Neural cell (in vitro differentiated cells): ENCODE results near the gene DGLUCY. TPM values are rescaled to one million over a fixed set of nuclear protein-coding genes. Genes with fewer than 3 reads are reported as not detected.

ENCODE experiments used
- H2AFZ ChIP-seq: fragments of 200-600, 300-800 bp; sonication (generic), shearing (Covaris generic); 2 replicates; pipeline ENCODE4 v1.6.0; 2014; ENCODE audit warnings: low read depth, mild to moderate bottlenecking, antibody characterized with exemption, low read length, moderate library complexity
- H3F3A ChIP-seq: fragments of 200-600 bp; shearing (Covaris generic); 2 replicates; pipeline ENCODE4 v1.6.1; 2016; ENCODE audit warnings: mild to moderate bottlenecking, moderate library complexity, mixed read lengths, antibody characterized with exemption, low read length; ENCODE audit not compliant: insufficient read depth, poor library complexity, severe bottlenecking
- H3K27ac ChIP-seq: fragments of 200-600, 300-800 bp; sonication (generic), shearing (Covaris generic); 2 replicates; pipeline ENCODE4 v1.5.1; 2014; ENCODE audit warnings: mild to moderate bottlenecking, low read length, moderate library complexity
- H3K27me3 ChIP-seq: fragments of 300-800, 200-600 bp; sonication (generic), shearing (Covaris generic); 2 replicates; pipeline ENCODE4 v1.6.0; 2014; ENCODE audit warnings: mild to moderate bottlenecking, low read depth, low read length, moderate library complexity; ENCODE audit not compliant: insufficient read depth
- H3K36me3 ChIP-seq: fragments of 300-800, 200-600 bp; sonication (generic), shearing (Covaris generic); 2 replicates; pipeline ENCODE4 v1.5.1; 2014; ENCODE audit warnings: mild to moderate bottlenecking, antibody characterized with exemption, low read length, moderate library complexity; ENCODE audit not compliant: insufficient read depth
- H3K4me2 ChIP-seq: fragments of 300-800, 200-600 bp; sonication (generic), shearing (Covaris generic); 2 replicates; pipeline ENCODE4 v1.6.0; 2014; ENCODE audit warnings: mild to moderate bottlenecking, low read length
- H3K4me3 ChIP-seq: fragments of 300-800, 200-600 bp; sonication (generic), shearing (Covaris generic); 2 replicates; pipeline ENCODE4 v1.5.1; 2014; ENCODE audit warnings: mild to moderate bottlenecking, low read length, moderate library complexity
- H3K79me2 ChIP-seq: fragments of 200-600 bp; shearing (Covaris generic); replicated peaks from 2 replicates; pipeline ENCODE4 v1.6.0; 2014; ENCODE audit warnings: mild to moderate bottlenecking, low read length, moderate library complexity; ENCODE audit not compliant: insufficient read depth
- H3K9ac ChIP-seq: fragments of 300-800, 200-600 bp; sonication (generic), shearing (Covaris generic); 2 replicates; pipeline ENCODE4 v1.6.1; 2016; ENCODE audit warnings: mild to moderate bottlenecking, low read length, mixed read lengths
- H3K9me2 ChIP-seq: fragments of 200-600 bp; shearing (Covaris generic); 2 replicates; pipeline ENCODE4 v1.6.1; 2016; ENCODE audit warnings: mild to moderate bottlenecking, low read length, mixed read lengths; ENCODE audit not compliant: insufficient read depth
- H3K9me3 ChIP-seq: fragments of 200-600, 300-800 bp; sonication (generic), shearing (Covaris generic); 2 replicates; pipeline ENCODE4 v1.6.1; 2016; ENCODE audit warnings: mild to moderate bottlenecking, mixed run types, low read length, moderate library complexity, mixed read lengths
- H4K20me1 ChIP-seq: fragments of 200-600 bp; shearing (Covaris generic); 2 replicates; pipeline ENCODE4 v1.6.1; 2016; ENCODE audit warnings: mild to moderate bottlenecking, mixed run types; ENCODE audit not compliant: insufficient read depth
- CTCF ChIP-seq: fragments of 450-650 bp; IDR thresholded peaks from 2 replicates; pipeline ENCODE4 v1.5.1; 2014; ENCODE audit warnings: antibody characterized with exemption, mild to moderate bottlenecking, moderate library complexity; ENCODE audit not compliant: poor library complexity, severe bottlenecking
- EP300 ChIP-seq: fragments of 450-650 bp; conservative IDR thresholded peaks from 2 replicates; pipeline ENCODE4 v1.6.1; 2014; ENCODE audit warnings: antibody characterized with exemption, mild to moderate bottlenecking, moderate library complexity; ENCODE audit not compliant: poor library complexity, severe bottlenecking
- EZH2 ChIP-seq: fragments of 200-600, 300-800 bp; shearing (Covaris generic), sonication (generic); IDR thresholded peaks from 2 replicates; pipeline ENCODE4 v1.6.1; 2014; ENCODE audit warnings: antibody characterized with exemption, low read length, borderline replicate concordance, mild to moderate bottlenecking; ENCODE audit not compliant: insufficient read depth, poor library complexity, severe bottlenecking
- MXI1 ChIP-seq: fragments of 450-650 bp; conservative IDR thresholded peaks from 2 replicates; pipeline ENCODE4 v1.6.1; 2014; ENCODE audit warnings: antibody characterized with exemption, mild to moderate bottlenecking; ENCODE audit not compliant: poor library complexity, severe bottlenecking
- POLR2AphosphoS5 ChIP-seq: IDR thresholded peaks from 2 replicates; pipeline ENCODE4 v1.6.1; 2012
- RAD21 ChIP-seq: fragments of 450-650 bp; conservative IDR thresholded peaks from 2 replicates; pipeline ENCODE4 v1.6.1; 2014; ENCODE audit warnings: antibody characterized with exemption, mild to moderate bottlenecking, moderate library complexity
- REST ChIP-seq: IDR thresholded peaks from 2 replicates; pipeline ENCODE4 v1.6.1; 2012; ENCODE audit warnings: borderline replicate concordance
- SMC3 ChIP-seq: fragments of 450-650 bp; conservative IDR thresholded peaks from 2 replicates; pipeline ENCODE4 v1.6.1; 2014; ENCODE audit warnings: antibody characterized with exemption, mild to moderate bottlenecking, moderate library complexity; ENCODE audit not compliant: poor library complexity
- TAF1 ChIP-seq: IDR thresholded peaks from 2 replicates; pipeline ENCODE4 v1.6.1; 2012; ENCODE audit warnings: low read depth
- polyA plus RNA-seq: library from polyadenylated mRNA; depleted of rRNA; stranded (reverse); fragments of >200 nt; gene quantifications from 2 replicates; pipeline ENCODE4 v1.2.3, GENCODE V29; 2014

Gene DGLUCY
- polyA plus RNA-seq, 1 donor from 2014 or later = 30.5 TPM

- Histone ChIP-seq H3F3A (no peaks in the 10 kb centered on the region), H3K27me3 (no peaks in the 10 kb centered on the region), H4K20me1 (no peaks in the 10 kb centered on the region), H3K27ac (no peak overlapping the region), H2AFZ (no peak overlapping the region), H3K9ac (no peak overlapping the region), H3K9me2 (no peaks in the 10 kb centered on the region), H3K4me2 (no peak overlapping the region), H3K36me3 (no peaks in the 10 kb centered on the region), H3K79me2 (no peaks in the 10 kb centered on the region), H3K9me3 (no peaks in the 10 kb centered on the region), H3K4me3 (no peak overlapping the region)
- TF ChIP-seq RAD21 = no peak
Observed at GRCh38 chr14:91108941-91109611, 4.8 kb upstream of the DGLUCY start.

GRCh38 chr14:91111443-91111842 lies 2.4 kb upstream of the DGLUCY start:
- H3K9me2 ChIP-seq = no peaks in the 10 kb centered on the region
- H3K36me3 ChIP-seq = no peaks in the 10 kb centered on the region
- no peaks in the 10 kb centered on the region for H3F3A ChIP-seq
- H3K9ac ChIP-seq = no peak overlapping the region
- no peak overlapping the region for H2AFZ ChIP-seq
- no peaks in the 10 kb centered on the region for H3K27me3 ChIP-seq
- H3K4me2 ChIP-seq = no peak overlapping the region
- TF ChIP-seq TAF1 (no peak), CTCF (no peak), POLR2AphosphoS5 (no peak), REST (no peak), RAD21 (no peak), SMC3 (no peak), EZH2 (no peak), EP300 (no peak), MXI1 (no peak)
- no peak overlapping the region for H3K4me3 ChIP-seq
- H3K27ac ChIP-seq = no peak overlapping the region
- H4K20me1 ChIP-seq = no peaks in the 10 kb centered on the region
- H3K9me3 ChIP-seq = no peaks in the 10 kb centered on the region
- H3K79me2 ChIP-seq = no peaks in the 10 kb centered on the region
